SK-N-SH (cell line): Measurements from ENCODE around the gene SCO1.

Source experiments
- CHD2 ChIP-seq: fragments of 150-350 bp; IDR thresholded peaks from 2 replicates; pipeline ENCODE4 v1.6.1; 2018; ENCODE audit warnings: low read length; ENCODE audit not compliant: partially characterized antibody
- EP300 ChIP-seq, 2 experiments: IDR thresholded peaks; 2 replicates each; pipeline versions ENCODE4 v1.4.0 to v1.6.1; 2012; ENCODE audit warnings: borderline replicate concordance in 1 of 2, low read depth in 1 of 2, low read length in 1 of 2
- FOXJ3 ChIP-seq: sonication (generic); formaldehyde crosslinking; IDR thresholded peaks from 2 replicates; pipeline ENCODE4 v1.5.1; 2020; ENCODE audit warnings: mild to moderate bottlenecking, missing genetic modification reagents
- MXI1 ChIP-seq: IDR thresholded peaks from 2 replicates; pipeline ENCODE4 v1.6.1; 2012; ENCODE audit warnings: mild to moderate bottlenecking, low read depth, low read length, improper control_type of control experiment
- POLR2AphosphoS5 ChIP-seq: IDR thresholded peaks from 2 replicates; pipeline ENCODE4 v1.6.1; 2012; ENCODE audit warnings: low read depth, low read length
- RAD21 ChIP-seq: IDR thresholded peaks from 2 replicates; pipeline ENCODE4 v1.6.1; 2012; ENCODE audit warnings: mild to moderate bottlenecking, low read length
- RFX5 ChIP-seq: IDR thresholded peaks from 2 replicates; pipeline ENCODE4 v1.6.1; 2012; ENCODE audit warnings: mild to moderate bottlenecking, improper control_type of control experiment, low read length
- RXRA ChIP-seq: IDR thresholded peaks from 2 replicates; pipeline ENCODE4 v1.4.0; 2012; ENCODE audit warnings: low read depth, mild to moderate bottlenecking, borderline replicate concordance
- SIN3A ChIP-seq: IDR thresholded peaks from 2 replicates; pipeline ENCODE4 v1.6.1; 2012; ENCODE audit warnings: low read depth, mild to moderate bottlenecking, low read length, moderate library complexity, borderline replicate concordance
- TEAD4 ChIP-seq: IDR thresholded peaks from 2 replicates; pipeline ENCODE4 v1.4.0; 2012; ENCODE audit warnings: mild to moderate bottlenecking, borderline replicate concordance; ENCODE audit not compliant: insufficient read depth
- YY1 ChIP-seq: IDR thresholded peaks from 2 replicates; pipeline ENCODE4 v1.4.0; 2012; ENCODE audit warnings: low read depth, mild to moderate bottlenecking
- TF ChIP-seq, protein P1 (sequence below): fragments of 200-600 bp; sonication (generic); IDR thresholded peaks from 2 replicates; pipeline ENCODE4 v1.6.1; 2017; ENCODE audit warnings: antibody characterized with exemption, mild to moderate bottlenecking, moderate library complexity
- TF ChIP-seq, protein P2 (sequence below): IDR thresholded peaks from 2 replicates; pipeline ENCODE4 v1.4.0; 2012; ENCODE audit warnings: low read depth, borderline replicate concordance

DNA sequence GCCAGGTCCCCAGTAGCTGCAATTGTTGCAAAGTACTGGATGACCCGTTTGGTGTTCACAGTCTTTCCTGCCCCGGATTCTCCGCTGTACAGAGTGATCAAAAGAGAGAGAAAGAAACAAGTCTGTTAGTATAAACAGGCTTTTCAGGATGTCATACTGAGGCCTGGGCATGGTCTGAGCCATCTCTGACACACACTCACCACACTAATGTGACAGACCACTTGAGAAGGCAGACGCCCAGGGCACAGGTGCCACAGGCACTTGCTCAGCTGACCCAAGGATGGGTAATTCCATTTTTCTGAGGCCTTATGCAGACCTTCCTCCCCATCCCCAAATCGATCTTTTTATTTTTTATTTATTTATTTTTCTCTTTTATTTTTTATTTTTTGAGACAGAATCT is 47.7 kb downstream of the SCO1 start:
- TF ChIP-seq RFX5 (no peak), SIN3A (no peak), MXI1 (no peak), EP300 (IDR thresholded peaks at IDR 0.05; ENCODE audit: borderline replicate concordance in 1 of 2, low read depth in 1 of 2, low read length in 1 of 2) (no peak), YY1 (no peak), RAD21 (no peak), RXRA (no peak), FOXJ3 (CRISPR knock-in tag) (no peak), CHD2 (no peak), TEAD4 (no peak), POLR2AphosphoS5 (no peak)
- TF ChIP-seq, protein P1, sequence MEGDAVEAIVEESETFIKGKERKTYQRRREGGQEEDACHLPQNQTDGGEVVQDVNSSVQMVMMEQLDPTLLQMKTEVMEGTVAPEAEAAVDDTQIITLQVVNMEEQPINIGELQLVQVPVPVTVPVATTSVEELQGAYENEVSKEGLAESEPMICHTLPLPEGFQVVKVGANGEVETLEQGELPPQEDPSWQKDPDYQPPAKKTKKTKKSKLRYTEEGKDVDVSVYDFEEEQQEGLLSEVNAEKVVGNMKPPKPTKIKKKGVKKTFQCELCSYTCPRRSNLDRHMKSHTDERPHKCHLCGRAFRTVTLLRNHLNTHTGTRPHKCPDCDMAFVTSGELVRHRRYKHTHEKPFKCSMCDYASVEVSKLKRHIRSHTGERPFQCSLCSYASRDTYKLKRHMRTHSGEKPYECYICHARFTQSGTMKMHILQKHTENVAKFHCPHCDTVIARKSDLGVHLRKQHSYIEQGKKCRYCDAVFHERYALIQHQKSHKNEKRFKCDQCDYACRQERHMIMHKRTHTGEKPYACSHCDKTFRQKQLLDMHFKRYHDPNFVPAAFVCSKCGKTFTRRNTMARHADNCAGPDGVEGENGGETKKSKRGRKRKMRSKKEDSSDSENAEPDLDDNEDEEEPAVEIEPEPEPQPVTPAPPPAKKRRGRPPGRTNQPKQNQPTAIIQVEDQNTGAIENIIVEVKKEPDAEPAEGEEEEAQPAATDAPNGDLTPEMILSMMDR = no peak
- TF ChIP-seq, protein P2, sequence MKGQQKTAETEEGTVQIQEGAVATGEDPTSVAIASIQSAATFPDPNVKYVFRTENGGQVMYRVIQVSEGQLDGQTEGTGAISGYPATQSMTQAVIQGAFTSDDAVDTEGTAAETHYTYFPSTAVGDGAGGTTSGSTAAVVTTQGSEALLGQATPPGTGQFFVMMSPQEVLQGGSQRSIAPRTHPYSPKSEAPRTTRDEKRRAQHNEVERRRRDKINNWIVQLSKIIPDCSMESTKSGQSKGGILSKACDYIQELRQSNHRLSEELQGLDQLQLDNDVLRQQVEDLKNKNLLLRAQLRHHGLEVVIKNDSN = no peak
